Natural killer cell (primary cell): ENCODE data around the gene KIF16B. TPM values are rescaled to one million over a fixed set of nuclear protein-coding genes. Genes with fewer than 3 reads are reported as not detected.

Source experiments
- ATAC-seq, 3 donors: fragments of 150-1000 bp in 2 of 3; fragments of 200-7000 bp in 1 of 3; cut with Tn5 transposase; 1 replicate in 1 of 3; 2 replicates in 2 of 3; pipeline ENCODE4 v1.10.0; 2021; ENCODE audit warnings: mild to moderate bottlenecking in 2 of 3, moderate library complexity in 2 of 3
- DNase-seq, 2 donors: peaks; one replicate each; pipeline versions ENCODE4 v3.0.0 to v3.0.0-alpha.2; 2013 to 2021; ENCODE audit warnings: mixed read lengths in 1 of 2
- H3K27ac ChIP-seq: one replicate; pipeline ENCODE4 v1.5.1; 2013; ENCODE audit warnings: mild to moderate bottlenecking, low read length
- H3K27me3 ChIP-seq: one replicate; pipeline ENCODE4 v1.6.1; 2013; ENCODE audit warnings: low read length; ENCODE audit not compliant: control insufficient read depth, insufficient read depth
- H3K36me3 ChIP-seq: one replicate; pipeline ENCODE4 v1.6.1; 2013; ENCODE audit warnings: low read length; ENCODE audit not compliant: control insufficient read depth, insufficient read depth
- H3K4me1 ChIP-seq: one replicate; pipeline ENCODE4 v1.6.1; 2013; ENCODE audit warnings: low read length; ENCODE audit not compliant: control insufficient read depth, insufficient read depth
- H3K4me3 ChIP-seq: one replicate; pipeline ENCODE4 v1.5.1; 2013; ENCODE audit warnings: low read length
- H3K9me3 ChIP-seq: one replicate; pipeline ENCODE4 v1.6.1; 2013; ENCODE audit warnings: low read length; ENCODE audit not compliant: control insufficient read depth, insufficient read depth
- H3K27ac Mint-ChIP-seq, 2 donors: one replicate each; pipeline ENCODE4 v1.8.0; 2022; ENCODE audit warnings: mild to moderate bottlenecking in 2 of 2, mixed read lengths in 2 of 2, moderate library complexity in 1 of 2
- H3K27me3 Mint-ChIP-seq, 2 donors: one replicate each; pipeline ENCODE4 v1.8.0; 2022; ENCODE audit warnings: low read depth in 2 of 2, mixed read lengths in 2 of 2
- H3K36me3 Mint-ChIP-seq: one replicate; pipeline ENCODE4 v1.8.0; 2022; ENCODE audit warnings: mixed read lengths
- H3K4me1 Mint-ChIP-seq, 2 donors: one replicate each; pipeline ENCODE4 v1.8.0; 2022; ENCODE audit warnings: mixed read lengths in 2 of 2
- H3K4me3 Mint-ChIP-seq: one replicate; pipeline ENCODE4 v1.8.0; 2022; ENCODE audit warnings: mild to moderate bottlenecking, moderate library complexity, mixed read lengths
- H3K9me3 Mint-ChIP-seq, 2 donors: one replicate each; pipeline ENCODE4 v1.8.0; 2022; ENCODE audit warnings: mixed read lengths in 2 of 2
- CTCF ChIP-seq: fragments of 200-600 bp; IDR thresholded peaks from one replicate; pipeline ENCODE4 v1.8.0; 2022; ENCODE audit warnings: antibody characterized with exemption
- WGBS: methylation state at CpG from one replicate; pipeline ENCODE4 v1.1.7; 2013; ENCODE audit warnings: missing lambda C conversion rate; ENCODE audit not compliant: insufficient coverage; 5-methylcytosine and 5-hydroxymethylcytosine counted together
- intact Hi-C: fragments of 100-400 bp; cut with micrococcal nuclease; formaldehyde crosslinking; loops from one replicate; pipeline ENCODE4 v1.14.2; 2022
- total RNA-seq, 4 donors: library from RNA; stranded (reverse); fragments of 120-200 nt in 1 of 4; gene quantifications; one replicate each; pipeline versions ENCODE4 v1.2.3 to v1.2.4, GENCODE V29; 2013 to 2022

KIF16B gene
- total RNA-seq, 3 donors from 2014 or later (not counting 1 experiment from before 2014, with no cell fraction given), result 3.9 to 11.8 (median 9.2) TPM

GRCh38 chr20:16312998-16313397 lies 260.2 kb downstream of the KIF16B start:
- ATAC-seq, result no peak
- Mint-ChIP-seq H3K4me3 (no peak overlapping the region), H3K36me3 (no peaks in the 10 kb centered on the region), H3K27ac (no peak overlapping the region), H3K27me3 (no peaks in the 10 kb centered on the region), H3K4me1 (peaks cover 9 to 10% of the 10 kb centered on the region in 2 donors), H3K9me3 (no peaks in the 10 kb centered on the region)
- Histone ChIP-seq H3K27ac (no peak overlapping the region), H3K4me1 (peaks cover 6% of the 10 kb centered on the region), H3K36me3 (no peaks in the 10 kb centered on the region), H3K4me3 (no peak overlapping the region), H3K9me3 (no peaks in the 10 kb centered on the region), H3K27me3 (no peaks in the 10 kb centered on the region)
- intact Hi-C loops, result no loop called here
- no peak for TF ChIP-seq CTCF
- DNase-seq, result no peak

GRCh38 chr20:16311756-16312155 lies 261.5 kb downstream of the KIF16B start:
- Histone ChIP-seq H3K4me1 (peaks cover 6% of the 10 kb centered on the region), H3K27ac (no peak overlapping the region), H3K27me3 (no peaks in the 10 kb centered on the region), H3K4me3 (no peak overlapping the region), H3K9me3 (no peaks in the 10 kb centered on the region), H3K36me3 (no peaks in the 10 kb centered on the region)
- ATAC-seq (no peak), DNase-seq (no peak)
- intact Hi-C loops, result no loop called here
- no peaks in the 10 kb centered on the region for H3K9me3 Mint-ChIP-seq
- no peak overlapping the region for H3K27ac Mint-ChIP-seq
- TF ChIP-seq CTCF, result no peak
- WGBS, result no CpG with 5 or more reads among the region's 1 CpG
- peaks cover 7 to 10% of the 10 kb centered on the region in 2 donors for H3K4me1 Mint-ChIP-seq
- H3K27me3 Mint-ChIP-seq, result no peaks in the 10 kb centered on the region
- H3K36me3 Mint-ChIP-seq, result no peaks in the 10 kb centered on the region
- no peak overlapping the region for H3K4me3 Mint-ChIP-seq

GRCh38 chr20:16308754-16309153 lies 264.5 kb downstream of the KIF16B start:
- DNase-seq, result no peak
- no peak overlapping the region for H3K27ac ChIP-seq
- Mint-ChIP-seq H3K4me1 (no peaks in the 10 kb centered on the region), H3K9me3 (peaks cover 2 to 3% of the 10 kb centered on the region in 2 donors), H3K27me3 (no peaks in the 10 kb centered on the region), H3K4me3 (no peak overlapping the region), H3K27ac (no peak overlapping the region), H3K36me3 (no peaks in the 10 kb centered on the region)
- no peaks in the 10 kb centered on the region for H3K36me3 ChIP-seq
- no peaks in the 10 kb centered on the region for H3K4me1 ChIP-seq
- ATAC-seq, result no peak
- no peaks in the 10 kb centered on the region for H3K9me3 ChIP-seq
- no peak overlapping the region for H3K4me3 ChIP-seq
- 93% methylated on average over 2 of the region's 2 CpGs for WGBS
- no peaks in the 10 kb centered on the region for H3K27me3 ChIP-seq
- TF ChIP-seq CTCF, result no peak
- intact Hi-C loops, result no loop called here

- no peak overlapping the region for H3K27ac ChIP-seq
- no peaks in the 10 kb centered on the region for H3K4me1 Mint-ChIP-seq
- intact Hi-C loops, result no loop called here
- no peak overlapping the region for H3K4me3 Mint-ChIP-seq
- H3K36me3 ChIP-seq, result no peaks in the 10 kb centered on the region
- H3K4me3 ChIP-seq, result no peak overlapping the region
- H3K27ac Mint-ChIP-seq, result no peak overlapping the region
- H3K27me3 Mint-ChIP-seq, result no peaks in the 10 kb centered on the region
- H3K4me1 ChIP-seq, result no peaks in the 10 kb centered on the region
- ATAC-seq (no peak), DNase-seq (no peak)
- H3K36me3 Mint-ChIP-seq, result peaks cover 9% of the 10 kb centered on the region
- no peaks in the 10 kb centered on the region for H3K27me3 ChIP-seq
- no CpG with 5 or more reads among the region's 1 CpG for WGBS
- no peaks in the 10 kb centered on the region for H3K9me3 ChIP-seq
- TF ChIP-seq CTCF, result no peak
- peaks cover 6 to 8% of the 10 kb centered on the region in 2 donors for H3K9me3 Mint-ChIP-seq
Observed at GRCh38 chr20:16302818-16303217, 270.4 kb downstream of the KIF16B start.
